Stimulated activated CD4-positive, alpha-beta T cell treated with anti-CD3 and anti-CD28 coated beads, Interleukin-1b, Interleukin-23, amount 100 ng/mL, for 4 hours (primary cell): ENCODE data around the gene KDM4C.

Experiments used
- DNase-seq, 2 donors: peaks; one replicate each; pipeline ENCODE4 v3.0.0-alpha.2; 2020; ENCODE audit warnings: low read depth in 2 of 2

KDM4C gene

DNA sequence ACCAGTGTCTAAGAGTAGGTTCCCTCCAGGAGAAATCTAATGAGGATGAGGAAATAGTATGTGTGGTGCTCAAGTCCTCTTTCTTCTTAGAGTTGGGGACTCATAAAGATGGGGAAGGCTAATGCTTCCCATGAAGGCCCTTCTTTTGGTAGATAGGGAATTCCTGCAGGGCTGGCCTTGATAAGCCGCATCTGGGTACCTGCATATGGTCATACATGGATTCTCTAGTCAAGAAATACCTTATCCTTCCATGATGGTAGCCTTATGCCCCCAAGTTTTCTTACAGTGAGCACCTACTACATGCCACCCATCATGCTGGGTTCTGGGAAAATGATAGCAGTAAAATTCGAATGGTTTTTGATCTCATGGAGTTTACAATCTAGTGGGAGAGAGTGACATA is 382.6 kb downstream of the KDM4C start:
- DNase-seq = no peak

DNA sequence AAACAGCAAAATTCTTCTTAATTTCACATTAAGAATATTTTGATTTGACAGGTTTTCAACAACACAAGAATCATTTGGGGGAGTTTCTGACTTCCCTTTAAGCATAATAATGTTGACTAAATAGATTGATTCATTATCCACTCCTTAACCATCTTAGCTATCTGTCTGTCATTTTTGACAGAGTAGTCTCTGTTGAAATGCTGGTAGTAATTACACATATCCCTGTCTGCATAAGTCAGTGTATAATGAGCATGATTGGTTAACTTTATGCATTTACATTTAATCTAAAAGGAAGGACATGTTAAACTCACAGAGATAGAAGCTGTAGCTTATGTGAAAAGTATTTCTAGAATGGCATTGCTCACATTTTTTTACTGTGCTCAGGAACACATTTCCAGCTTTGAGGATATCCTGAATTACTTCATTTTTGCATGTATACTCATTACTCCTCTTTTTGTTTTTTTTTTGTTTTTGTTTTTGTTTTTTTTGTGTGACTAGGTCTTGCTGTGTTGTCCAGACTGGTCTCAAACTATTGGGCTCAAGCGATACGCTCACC is 385.9 kb downstream of the KDM4C start:
- no peak for DNase-seq

DNA sequence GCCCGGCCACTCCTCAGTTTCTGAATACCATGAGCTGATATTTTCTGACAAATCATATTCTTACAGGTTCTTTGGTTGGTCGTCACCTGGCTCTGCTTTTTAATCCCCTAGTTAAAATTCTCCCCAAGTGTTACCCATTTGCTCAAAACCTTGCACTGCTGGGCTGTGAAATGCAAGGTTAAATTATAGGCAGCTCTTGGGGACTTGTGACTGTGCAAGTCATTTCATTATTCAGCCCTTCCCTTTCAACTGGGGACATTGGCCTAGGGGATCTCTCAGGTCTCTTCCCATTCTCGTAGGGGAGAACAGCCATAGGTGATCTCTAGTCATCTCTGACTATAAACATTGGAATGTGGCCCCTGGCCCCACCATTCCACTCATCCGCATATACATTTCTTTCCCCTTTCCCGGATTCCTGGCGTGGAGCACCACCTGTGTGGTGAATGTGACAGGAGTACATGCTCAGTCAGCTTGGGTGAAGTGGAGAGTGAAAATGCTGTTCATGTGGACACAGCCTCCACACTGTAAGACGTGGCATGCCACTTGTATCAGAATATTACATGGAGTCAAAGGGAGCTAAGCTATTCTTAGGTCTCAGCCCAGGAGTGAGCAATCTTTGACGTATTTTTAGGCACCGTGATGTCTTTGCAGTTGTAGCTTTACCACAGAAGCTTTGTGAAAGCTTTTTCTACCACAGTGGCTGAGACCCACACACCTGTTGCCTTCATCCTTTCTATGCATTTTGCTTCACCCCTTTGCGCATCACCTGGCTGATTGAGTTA is 386.7 kb downstream of the KDM4C start:
- no peak for DNase-seq

DNA sequence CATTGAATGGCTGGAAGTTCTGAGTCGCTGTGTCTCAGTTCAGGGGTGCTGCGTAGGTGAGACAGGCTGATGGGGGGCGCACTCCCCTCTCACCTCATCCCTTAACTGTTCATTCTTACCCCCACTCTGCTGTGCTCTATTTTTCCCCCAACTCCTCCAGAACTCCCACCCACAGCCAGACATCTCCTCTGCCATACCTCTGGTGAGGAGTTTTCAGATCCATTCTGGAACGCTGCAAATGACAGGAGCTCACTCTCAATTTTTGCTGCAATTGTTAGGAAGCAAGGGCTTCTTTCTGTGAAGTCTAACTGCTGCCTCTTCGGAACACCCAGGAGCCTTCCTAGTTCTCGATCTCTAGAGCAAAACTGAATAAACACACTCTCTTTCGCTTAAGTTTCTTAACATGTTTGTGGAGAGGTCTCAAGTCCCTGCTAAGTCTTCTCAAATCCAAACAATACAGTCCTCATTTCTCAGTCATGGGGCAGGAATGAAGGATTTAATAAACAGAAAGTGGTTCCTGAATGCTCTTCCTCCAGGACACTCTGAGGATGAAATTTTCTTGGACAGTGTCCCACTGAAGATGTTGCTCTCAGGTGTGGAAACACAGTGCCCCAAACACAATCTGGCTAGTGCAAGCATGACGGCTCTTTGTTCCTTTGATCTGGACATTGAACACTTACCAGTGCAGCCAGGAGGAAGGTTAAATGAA is 387.7 kb downstream of the KDM4C start:
- DNase-seq = no peak

DNA sequence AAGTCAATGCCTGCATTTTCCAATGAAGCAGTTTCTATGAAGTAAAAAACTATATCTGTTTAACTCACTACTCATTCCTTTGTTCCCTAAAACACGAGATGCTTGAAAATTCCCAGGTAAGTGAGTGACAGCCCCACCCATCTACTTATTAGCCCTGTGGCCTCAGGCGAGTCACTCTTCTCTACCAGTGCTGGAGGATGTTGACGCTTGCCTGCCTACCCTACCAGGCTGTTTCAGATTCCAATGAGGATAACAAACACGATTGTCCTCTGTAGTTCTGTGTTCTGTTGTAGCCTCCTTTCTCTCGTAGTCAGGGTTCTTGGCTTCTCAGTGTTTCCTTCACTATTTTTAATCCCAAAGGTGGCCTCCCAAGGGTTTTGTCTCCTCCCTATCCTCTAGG is 388.8 kb downstream of the KDM4C start:
- DNase-seq = no peak

DNA sequence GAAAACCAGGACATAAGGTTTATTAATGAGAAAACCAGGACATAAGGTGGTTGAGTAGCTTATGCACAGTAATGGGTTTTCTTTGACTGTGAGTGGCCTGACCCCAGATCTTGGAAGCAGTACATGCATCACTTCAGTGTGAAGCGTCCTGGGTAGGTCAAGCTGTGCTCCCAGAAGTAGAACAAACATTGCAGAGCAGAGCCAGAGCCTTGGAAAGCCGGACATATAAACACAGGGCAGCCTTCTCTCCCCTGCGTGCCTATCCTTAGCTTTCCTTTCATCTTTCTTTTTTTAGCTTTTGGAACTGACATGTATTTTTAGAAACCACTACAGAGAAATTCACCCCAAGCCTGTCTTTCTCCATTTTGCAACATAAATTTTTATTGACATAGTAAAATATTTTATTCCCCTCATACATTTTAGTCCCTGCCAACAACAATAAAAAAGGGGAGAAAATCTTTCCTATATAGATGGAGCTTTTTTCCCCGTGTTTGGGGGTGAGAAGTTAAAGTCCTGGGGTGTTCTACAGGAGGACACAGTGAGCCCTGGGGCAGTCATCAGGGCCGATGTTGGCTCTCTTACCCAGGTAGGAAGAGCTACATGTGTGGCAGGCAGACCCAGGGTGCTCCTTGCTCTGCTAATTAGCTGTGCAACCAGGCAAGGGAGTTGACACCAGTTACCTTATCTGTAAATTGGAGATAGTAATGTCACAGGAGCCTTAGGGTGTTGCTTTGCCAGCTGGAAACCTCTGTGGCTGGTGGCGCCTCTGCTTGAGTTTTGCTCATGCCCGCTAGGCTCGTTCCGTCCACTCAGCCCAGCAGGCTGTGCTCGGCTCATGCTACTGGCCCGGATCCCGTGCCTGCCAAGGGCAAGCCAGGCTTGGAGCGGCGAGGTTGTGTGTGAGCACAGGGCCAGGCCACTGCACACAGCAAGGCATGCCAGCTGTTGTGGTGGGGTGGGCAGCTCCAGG is 389.6 kb downstream of the KDM4C start:
- no peak for DNase-seq

DNA sequence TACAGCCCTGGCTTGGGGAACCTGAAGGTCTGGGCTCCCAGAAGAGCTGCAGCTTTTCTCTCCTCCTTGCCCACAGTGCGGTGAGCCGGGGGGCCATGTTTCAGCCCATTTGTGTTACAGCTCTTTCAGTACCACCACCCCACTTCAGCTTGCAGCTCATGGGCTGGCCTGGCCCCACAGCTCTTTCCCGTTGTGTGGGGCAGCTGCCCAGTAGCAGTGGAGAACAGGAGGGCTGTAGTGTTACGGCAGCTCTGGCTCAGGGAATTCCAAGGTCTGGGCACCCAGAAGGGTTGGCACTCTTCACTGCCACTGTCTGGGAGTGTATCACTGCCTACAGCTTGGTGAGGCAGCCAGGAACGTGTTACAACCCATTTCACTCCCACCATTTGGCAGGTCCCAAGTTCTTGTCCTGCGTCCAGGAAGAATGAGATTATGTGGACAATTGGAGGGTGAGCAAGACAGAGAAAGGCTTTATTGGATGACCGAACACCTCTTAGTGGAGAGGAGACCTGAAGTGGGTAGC is 390.5 kb downstream of the KDM4C start:
- DNase-seq = no peak

DNA sequence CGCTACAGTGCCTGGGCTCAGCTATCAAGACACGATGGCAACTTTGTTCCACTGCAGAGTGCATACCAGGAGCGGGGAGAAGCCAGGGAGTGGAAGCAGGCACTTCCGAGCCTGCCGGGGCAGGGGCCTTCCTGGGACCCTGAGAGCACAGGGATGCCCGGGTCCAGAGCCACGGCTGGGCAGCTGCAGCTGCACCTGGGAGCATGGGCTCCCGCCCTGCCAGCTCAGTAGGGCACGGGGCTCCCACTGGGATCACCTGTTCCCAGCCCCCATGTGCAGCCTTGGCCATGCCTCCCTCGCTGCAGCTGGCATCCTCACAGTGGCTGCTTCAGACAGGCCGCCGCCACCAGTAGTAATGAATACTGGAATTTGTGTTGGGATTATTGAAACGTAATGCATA is 391.5 kb downstream of the KDM4C start:
- no peak for DNase-seq

DNA sequence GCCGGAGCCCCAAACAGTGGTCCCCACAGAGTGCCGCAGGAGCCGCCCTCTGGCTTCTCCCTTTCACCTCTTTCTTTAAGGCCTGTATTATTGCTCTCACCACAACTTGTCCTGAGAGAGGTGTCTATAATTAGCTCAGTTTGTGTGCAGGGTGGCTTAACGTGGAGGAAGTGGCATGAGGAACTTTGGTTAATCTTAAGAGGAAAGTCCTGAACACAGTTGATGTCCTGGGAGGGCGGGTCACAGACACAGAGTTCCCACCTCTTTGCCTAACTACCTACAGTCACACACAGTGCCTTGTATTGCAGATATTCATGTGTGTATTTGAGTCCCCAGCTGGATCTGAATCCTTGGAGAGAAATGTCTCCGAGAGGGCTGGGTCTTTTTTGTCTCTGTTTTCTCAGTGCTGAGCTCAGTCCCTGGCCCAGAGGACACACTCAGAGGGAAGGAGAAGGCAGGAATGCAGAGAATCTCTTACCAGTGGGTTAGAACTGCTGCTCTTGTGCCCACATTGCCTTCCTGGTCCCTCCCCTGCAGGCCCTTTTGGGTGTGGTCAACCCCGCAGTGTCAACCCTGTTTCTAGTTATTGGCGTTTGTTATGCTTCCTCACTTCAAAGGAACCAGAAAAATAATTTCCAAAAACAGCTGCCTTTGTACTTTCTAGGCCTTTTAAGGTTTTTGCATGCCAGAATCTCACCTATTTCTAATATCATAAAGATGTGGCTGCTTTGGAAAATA is 392.5 kb downstream of the KDM4C start:
- DNase-seq = no peak

DNA sequence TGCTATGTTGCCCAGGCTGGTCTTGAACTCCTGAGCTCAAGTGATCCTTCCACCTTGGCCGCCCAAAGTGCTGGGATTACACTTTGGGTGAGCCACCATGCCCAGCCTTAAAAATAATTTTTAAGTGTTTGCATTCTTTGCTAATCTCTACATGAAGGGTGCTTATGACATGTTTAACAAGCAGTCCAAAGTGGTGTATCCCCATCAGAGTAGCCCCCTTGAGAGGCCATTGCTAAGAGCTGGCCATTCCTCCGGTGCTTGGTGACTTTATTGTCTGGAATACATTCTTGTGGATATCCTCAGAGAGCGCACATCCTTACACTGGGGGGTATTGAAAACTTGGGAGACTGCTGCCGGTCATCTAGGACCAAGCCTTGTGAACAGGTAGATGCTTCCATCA is 395.4 kb downstream of the KDM4C start:
- DNase-seq = no peak

DNA sequence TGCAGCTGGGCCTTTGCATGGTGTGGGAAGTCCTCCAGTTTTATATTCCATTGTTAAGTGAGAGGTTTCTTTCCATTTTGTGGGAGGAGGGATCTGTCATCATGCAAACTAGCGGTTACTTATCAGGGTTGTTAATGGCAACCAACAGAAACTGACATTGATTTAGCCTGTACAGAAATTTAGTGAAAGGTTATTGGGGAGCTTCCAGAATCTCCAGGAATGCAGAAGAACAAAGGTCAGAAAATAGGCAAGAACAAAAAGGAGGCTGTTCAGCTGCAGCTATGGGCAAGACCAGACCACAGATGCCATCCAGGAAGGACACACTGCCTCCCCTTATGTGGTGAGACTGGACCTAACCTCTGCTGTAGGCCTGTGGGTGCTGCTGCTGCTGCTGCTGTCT is 395.8 kb downstream of the KDM4C start:
- no peak for DNase-seq

DNA sequence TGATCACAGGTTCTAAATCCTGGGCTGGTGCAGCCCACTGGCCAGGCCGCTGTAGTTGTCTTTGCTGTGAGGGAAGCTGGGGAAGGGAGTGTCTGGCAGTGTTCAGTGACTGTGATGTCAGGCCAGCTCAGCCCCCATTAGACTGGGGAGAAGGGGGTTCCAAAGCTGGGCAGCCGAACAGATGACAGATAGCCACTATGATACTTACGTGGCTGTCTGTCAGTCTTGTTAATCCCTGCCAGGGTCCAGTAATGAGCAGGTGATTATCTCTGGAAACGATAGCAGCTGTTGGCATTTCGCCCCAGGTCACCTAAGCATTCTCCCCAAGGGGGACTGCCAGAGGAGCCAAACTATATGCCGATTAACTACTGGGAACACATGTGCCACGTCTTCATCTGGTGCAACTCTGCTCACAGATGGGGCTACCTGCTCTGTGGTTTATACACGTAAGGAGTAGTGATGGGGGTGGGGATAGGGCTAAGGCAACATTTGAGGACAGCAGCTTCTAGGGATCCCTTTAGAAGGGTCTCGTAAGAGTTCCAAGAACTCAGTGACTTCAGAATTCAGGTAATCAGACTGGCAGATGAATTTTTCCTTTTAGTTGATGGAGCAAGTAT is 396.3 kb downstream of the KDM4C start:
- no peak for DNase-seq

DNA sequence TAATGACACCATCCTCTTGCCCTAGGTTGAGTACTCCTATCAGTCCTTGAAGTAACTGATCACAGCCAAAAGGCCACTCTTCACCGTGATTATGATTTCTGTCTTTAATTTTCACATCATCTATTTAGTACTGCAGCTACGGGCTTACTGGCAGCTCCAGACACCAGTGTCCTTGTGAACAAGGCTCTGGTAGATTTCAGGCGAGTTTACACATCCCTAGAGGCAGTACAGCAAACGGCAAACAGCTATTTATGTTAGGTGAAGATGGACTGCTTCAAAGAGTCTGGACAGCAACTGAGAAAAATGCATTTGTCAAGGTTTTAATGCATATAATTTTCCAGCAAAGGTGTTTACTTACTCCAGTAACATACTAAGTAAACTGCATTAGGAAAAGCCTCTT is 396.9 kb downstream of the KDM4C start:
- DNase-seq = no peak

DNA sequence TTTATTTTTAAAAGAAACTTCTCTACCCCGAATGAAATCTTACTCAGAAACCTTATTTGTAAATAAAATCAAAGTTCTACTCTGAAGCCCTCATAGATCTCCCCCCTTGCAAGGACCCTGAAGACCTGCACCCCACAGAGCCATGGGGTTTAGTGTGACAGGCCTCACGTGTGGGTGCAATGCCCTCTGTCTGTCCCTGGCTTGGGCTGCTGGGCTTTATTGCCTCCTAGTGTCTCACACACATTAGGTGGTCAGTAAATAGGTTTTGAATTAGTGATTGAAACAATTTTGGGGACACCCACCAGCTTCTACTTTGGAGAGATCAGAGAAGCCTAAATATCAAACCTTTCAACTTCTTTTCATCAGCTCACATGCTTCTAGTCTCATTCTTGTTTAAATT is 403.7 kb downstream of the KDM4C start:
- no peak for DNase-seq

DNA sequence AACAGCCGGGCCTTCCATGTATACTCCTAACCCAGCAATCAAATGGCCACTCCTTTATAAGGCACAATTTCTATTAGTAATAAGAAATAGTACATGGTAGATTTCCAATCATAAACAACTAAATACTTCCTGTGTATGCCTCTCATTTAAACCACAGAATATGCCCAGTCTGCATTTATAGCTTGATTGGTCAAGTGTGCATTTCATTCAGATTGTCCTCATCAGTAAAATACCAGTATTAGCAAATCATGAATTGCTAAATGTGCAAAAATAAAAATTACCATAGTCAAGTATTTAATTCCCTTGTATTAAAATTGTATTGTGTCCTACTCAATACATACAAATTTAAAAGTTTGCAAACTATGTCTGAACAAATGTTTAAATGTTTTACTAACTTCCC is 406.2 kb downstream of the KDM4C start:
- DNase-seq = no peak

DNA sequence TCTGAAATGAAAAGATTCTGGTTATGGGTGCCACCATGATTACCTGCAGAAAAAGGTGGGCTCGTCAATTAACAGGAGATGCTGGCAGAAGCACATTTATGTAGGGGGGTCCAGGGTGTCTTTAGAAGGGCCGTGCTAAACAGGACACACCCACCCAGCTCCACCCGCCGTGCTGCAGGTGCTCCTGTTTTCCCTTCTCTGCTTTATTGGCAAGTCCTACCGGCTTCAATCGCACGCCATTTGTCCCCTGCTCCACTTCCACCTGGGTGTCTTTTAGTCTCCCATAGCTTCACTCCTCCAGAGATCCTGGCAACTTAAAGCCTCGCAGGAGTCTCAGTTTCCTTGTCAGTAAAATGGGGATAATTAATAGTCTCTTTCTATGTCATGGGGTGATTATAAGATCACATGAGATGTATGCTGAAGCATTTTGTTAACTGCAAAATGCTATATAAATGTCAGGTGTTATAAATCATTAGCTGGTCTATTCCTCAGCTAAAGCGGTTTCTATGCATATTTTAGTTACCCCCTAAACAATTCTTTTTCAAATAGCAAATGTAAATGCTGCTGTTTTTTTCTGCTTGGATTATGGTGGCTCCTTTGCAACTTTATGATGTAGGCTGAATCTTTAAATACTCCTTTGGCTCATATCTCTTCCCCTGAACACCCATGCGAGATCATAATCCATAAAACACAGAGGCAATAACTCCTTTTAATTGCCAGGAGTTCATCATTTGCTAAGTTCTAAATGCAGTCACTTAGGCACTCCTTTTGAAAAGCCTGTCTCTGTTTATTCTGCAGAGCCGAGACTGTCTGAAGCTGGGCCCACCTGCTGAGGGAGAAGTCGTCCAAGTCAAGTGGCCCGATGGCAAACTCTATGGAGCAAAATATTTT is 406.9 kb downstream of the KDM4C start:
- DNase-seq = no peak

DNA sequence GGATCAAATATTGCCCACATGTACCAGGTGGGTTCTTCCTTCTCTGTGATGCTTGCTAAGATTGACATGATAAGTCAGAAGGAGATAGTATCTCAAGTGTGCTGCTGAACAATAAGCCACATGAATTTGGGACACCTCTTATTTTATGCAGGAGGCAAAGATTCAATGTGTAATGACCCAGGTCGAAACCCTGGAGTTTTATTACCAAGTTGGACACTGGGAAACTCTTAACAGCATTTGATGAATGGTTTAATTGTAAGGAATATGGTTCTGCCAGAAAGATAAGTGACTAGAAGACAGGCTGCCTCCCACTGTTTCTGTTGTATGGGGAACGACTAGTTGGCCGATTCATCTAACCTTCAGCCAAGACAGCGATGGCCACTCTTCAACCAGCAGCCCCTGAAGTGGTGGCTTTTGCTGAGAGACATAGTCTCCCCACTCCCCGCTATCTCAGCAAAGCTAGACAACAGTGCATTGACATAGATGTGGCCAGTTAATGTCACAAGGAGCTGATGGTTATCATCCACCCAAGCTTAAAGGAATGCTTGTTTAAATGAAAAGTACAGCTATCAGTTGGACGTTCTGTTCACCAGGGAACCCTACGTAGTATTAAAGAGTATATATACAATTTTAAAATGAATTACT is 407.7 kb downstream of the KDM4C start:
- no peak for DNase-seq

DNA sequence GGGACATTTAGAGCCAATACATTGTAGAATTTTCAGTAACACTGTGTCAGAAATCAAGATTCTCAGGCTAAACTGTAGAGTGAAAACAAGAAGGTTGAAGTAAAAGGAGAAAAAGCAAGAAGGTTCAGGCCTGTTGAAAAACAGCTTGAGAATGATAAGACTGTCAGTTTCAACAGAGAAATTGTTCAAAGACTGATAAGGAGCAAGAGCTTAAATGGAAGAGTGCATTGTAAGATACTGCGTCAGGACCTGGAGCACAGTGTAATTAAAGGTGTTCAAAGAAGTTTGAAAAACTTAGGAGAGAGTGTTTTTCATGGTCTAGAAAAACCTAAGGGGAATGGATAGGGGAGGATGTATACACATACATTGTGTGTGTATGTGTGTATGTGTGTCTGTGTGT is 408.3 kb downstream of the KDM4C start:
- DNase-seq = no peak

DNA sequence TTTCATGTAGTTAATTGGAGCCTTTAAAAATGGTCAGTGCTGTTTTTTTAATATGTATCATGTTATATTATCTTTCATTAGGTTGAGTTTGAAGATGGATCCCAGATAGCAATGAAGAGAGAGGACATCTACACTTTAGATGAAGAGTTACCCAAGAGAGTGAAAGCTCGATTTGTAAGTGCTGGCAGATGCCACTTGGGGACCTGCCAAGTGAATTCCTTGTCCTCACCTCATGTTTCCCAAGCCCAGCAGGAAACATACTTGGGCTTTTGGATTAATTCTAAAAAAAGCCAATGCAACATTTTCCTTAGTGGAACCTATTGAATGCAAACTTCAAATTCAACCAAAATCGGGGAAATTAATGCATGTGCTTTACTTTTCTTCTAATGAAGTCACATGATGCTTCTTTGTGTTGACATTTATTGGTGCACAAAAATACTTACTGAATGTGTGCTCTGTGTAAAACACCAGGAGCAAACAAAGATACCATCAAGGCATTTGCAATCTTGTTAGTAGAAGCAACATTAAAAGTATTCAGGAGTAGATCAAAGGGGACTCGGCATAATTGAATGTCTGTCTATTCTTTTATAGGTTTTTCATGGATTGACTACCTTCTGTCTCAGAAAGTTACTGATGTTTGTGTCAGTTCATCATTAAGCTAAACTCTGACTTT is 412.1 kb downstream of the KDM4C start:
- DNase-seq = no peak
